ENCODE data around the gene RFX1.
"Not testable (repeated sequence)": the region's sequence is repeated elsewhere in the genome, so short reads cannot be mapped to it uniquely, and the experiment has no call there.

RFX1 gene

GRCh38 chr19:13932911-13933393, 73.2 kb downstream of the RFX1 start:
- no peak for DNase-seq

GRCh38 chr19:13932149-13932637, 73.9 kb downstream of the RFX1 start:
- DNase-seq: no peak

GRCh38 chr19:13931391-13932148, 74.5 kb downstream of the RFX1 start:
- no peak for DNase-seq

GRCh38 chr19:13930402-13930801, 75.7 kb downstream of the RFX1 start:
- DNase-seq: no peak

- DNase-seq: no peak
Measured at GRCh38 chr19:13929956-13930355, 76.2 kb downstream of the RFX1 start.

GRCh38 chr19:13929340-13929739, 76.8 kb downstream of the RFX1 start:
- no peak for DNase-seq

- DNase-seq: no peak
Measured at GRCh38 chr19:13926715-13927114, 79.4 kb downstream of the RFX1 start.

- no peak for DNase-seq
Measured at GRCh38 chr19:13926010-13926409, 80.1 kb downstream of the RFX1 start.

GRCh38 chr19:13923194-13923987, 82.7 kb downstream of the RFX1 start:
- no peak for DNase-seq

- DNase-seq: not testable (repeated sequence)
Measured at GRCh38 chr19:13922118-13922517, 84.0 kb downstream of the RFX1 start.

GRCh38 chr19:13920940-13921747, 85.0 kb downstream of the RFX1 start:
- DNase-seq: no peak

- DNase-seq: no peak
Measured at GRCh38 chr19:13920524-13920923, 85.6 kb downstream of the RFX1 start.

- no peak for DNase-seq
Measured at GRCh38 chr19:13918726-13919411, 87.3 kb downstream of the RFX1 start.

GRCh38 chr19:13917888-13918406, 88.2 kb downstream of the RFX1 start:
- DNase-seq: no peak

GRCh38 chr19:13914777-13915176, 91.3 kb downstream of the RFX1 start:
- no peak for DNase-seq

GRCh38 chr19:13913352-13913751, 92.8 kb downstream of the RFX1 start:
- DNase-seq: no peak

Data from activated CD8-positive, alpha-beta memory T cell treated with anti-CD3 and anti-CD28 coated beads, Interleukin-2, amount 50 U/mL, for 4 hours (primary cell).